Retina (tissue), 1 donor: ENCODE data around the gene OVOL3.
"Not testable (repeated sequence)": the region's sequence is repeated elsewhere in the genome, so short reads cannot be mapped to it uniquely, and the experiment has no call there.

Experiments used
- DNase-seq: peaks from one replicate; pipeline ENCODE4 v3.0.0-alpha.2; 2016

Gene OVOL3

GRCh38 chr19:36110487-36111199 is at the start of gene OVOL3:
OVOL3 (plus strand) TSS chr19:36111143; CDS start chr19:36111203, 60 bp downstream.
- DNase-seq: no peak

GRCh38 chr19:36061367-36061766 is 49.6 kb upstream of the OVOL3 start:
- no peak for DNase-seq

DNA sequence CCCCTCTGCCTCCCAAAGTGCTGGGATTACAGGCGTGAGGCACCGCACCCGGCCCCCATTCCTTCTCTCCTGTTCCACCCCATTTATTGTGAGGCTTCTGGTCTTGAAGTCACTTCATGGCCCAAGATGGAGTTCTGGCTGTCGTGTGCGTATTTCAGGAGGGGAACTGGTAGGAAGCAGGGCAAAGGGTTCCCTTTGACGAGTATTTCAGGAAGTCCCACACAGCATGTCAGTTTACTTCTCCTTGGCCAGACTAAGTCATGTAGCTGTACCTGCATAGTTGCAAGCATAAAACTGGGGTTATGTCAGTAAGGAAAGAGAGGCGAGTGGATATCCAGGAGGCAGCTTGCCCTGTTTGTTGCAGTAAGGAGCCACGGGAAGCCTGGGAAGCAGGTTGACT is 46.1 kb upstream of the OVOL3 start:
- no peak for DNase-seq

DNA sequence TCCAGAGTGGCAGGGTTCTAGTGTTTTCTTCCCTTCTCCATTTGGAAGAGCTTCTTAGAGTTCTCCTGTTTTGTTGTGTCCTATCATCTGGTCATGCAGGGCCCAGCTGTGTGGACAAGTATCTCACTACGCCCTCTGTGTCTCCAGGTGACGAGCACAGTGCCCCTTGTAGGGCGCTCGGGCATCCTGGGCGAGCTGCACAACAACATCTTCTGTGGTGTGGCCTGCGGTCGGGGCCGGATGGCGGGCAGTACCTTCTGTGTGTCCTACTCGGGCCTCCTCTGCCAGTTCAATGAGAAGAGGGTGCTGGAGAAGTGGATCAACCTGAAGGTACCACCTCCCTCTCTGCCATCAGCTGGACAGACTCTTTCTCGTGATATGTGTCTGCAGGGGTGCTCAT is 43.3 kb upstream of the OVOL3 start:
- no peak for DNase-seq

DNA sequence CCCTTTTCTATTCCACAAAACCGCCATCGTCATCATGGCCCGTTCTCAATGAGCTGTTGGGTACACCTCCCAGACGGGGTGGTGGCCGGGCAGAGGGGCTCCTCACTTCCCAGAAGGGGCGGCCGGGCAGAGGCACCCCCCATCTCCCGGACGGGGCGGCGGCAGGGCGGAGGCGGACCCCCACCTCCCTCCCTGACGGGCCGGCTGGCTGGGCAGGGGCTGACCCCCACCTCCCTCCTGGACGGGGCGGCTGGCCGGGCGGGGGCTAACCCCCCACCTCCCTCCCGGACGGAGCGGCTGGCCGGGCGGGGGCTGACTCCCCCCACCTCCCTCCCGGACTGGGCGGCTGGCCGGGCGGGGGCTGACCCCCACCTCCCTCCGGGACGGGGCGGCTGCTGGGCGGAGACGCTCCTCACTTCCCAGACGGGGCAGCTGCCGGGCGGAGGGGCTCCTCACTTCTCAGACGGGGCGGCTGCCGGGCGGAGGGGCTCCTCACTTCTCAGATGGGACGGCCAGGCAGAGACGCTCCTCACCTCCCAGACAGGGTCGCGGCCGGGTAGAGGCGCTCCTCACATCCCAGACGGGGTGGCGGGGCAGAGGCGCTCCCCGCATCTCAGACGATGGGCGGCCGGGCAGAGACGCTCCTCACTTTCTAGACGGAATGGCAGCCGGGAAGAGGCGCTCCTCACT is 42.0 kb upstream of the OVOL3 start:
- DNase-seq: not testable (repeated sequence)

DNA sequence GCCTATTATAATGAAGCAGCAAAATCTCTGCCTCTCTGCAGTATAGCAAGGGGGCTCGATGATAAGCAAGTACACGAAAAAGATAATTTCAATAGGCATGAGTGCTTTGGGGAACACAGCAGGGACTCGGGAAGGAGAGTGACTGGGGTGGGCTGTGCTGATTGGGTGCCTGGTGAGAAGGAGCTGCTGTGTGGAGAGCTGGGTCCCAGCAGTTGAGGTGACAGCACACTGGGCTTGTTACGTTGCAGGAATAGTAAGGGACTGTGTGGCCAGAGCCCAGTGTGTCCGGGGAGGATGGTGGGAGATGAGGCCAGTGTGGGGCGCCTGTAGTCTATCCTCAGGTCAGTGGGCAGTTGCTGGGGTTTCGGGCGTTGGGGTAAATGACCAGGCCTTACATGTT is 38.9 kb upstream of the OVOL3 start:
- no peak for DNase-seq

DNA sequence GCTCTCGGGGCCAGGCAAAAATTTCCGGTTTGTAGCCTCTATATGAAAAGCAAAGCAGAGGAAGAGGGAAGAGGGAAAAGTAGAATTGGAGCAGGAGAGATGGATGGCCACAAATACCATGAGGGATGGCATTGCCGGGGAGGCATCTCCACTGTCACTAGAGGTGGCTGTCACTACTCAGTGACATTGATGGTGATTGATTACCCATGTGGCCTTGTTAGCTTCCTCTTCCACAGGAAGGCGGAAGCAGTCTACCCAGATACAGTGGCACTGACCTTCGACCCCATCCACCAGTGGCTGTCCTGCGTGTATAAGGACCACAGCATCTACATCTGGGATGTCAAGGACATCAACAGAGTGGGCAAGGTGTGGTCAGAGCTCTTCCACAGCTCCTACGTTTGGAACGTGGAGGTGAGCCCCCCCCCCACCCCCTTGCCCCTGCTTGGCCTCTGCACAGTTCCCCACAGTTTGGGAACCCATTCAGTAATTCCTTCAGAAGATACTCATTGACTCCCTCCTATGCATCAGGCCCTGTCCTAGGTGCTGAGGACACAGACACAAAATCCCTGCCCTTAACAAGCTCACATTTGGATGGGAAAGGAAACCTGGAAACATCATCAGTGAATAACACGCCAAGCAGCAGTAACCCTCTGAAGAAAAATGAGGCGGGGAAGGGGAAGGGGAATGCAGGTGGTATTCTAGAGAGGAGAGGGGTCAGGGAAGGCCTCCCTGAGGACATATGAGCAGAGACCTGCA is 37.6 kb upstream of the OVOL3 start:
- DNase-seq: no peak

DNA sequence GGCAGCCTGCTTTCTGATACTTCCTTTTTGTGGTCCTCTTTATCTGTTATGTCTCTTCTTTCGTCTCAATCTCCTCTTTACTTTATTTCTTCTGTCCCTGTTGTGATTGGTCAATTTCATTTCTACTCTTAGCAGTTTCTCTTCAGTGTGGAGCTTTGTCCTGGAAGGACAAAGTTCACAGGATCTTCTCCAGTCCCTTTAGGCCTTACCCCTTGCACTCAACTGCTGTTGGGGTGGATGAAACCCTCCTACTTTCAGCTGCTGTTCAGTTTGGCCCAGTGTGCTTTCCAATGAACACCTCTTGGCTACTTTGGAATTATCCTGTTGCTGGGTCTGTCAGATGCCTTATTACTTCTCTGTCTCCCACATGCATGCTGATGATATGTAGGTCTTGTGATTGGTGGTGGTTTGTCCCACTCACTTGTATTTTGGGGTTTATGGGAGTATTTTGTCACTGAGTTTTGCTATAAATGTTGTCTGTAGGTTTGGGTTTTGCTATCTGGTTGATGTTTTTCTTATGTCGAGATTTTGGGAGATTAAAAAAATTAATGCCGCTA is 31.5 kb upstream of the OVOL3 start:
- DNase-seq: no peak

DNA sequence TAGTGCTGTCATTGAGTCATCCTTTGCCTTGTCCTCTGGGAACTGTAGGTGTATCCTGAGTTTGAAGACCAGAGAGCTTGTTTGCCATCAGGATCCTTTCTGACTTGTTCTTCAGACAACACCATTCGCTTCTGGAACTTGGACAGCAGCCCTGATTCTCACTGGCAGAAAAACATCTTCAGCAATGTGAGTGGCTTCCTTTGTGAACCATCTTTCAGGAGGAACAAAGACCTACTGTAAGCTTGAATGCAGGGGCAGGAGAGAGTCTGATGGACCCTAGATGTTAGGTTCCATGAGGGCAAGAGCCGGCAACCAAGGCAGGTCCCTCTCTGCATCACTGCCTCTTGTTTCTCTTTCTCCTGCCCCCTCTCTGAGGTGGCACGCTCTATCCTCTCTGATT is 29.6 kb upstream of the OVOL3 start:
- no peak for DNase-seq

- no peak for DNase-seq
These were observed 29.0 kb upstream of the OVOL3 start for GRCh38 chr19:36081894-36082293.

DNA sequence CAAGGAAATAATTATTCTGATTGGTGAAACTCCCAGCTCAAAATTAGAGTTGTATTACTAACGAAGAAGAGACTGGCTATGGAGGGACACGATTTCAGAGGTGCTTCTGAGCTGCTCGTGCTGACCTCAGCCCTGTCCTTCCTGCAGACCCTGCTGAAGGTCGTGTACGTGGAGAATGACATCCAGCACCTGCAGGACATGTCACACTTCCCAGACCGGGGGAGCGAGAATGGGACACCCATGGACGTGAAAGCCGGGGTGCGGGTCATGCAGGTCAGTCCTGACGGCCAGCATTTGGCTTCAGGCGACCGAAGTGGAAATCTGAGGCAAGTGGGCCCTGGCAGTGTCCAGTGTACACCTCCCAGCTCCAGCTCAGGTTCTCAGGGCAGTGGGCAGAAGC is 28.0 kb upstream of the OVOL3 start:
- DNase-seq: no peak

GRCh38 chr19:36084231-36085009 is 26.5 kb upstream of the OVOL3 start:
- no peak for DNase-seq

GRCh38 chr19:36086326-36086725 is 24.6 kb upstream of the OVOL3 start:
- no peak for DNase-seq

DNA sequence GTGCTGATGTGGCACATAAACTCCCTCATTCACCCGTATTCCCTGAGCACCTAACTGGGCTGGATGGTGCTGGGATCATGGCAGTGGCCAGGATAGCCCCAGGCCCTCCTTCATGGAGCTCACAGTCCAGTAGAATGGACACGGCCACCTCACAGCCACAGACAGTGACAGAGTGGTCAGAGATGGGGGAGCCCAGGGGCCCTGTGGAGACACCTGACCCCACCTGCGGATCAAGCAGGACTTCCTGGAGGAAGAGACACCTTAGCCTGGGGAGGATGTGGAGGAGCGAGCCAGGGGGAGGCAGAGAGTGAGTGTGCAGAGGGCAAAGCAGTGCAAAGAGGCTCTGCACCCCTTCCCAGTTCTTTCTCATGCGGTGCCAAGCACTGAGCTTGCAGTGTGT is 21.1 kb upstream of the OVOL3 start:
- no peak for DNase-seq

DNA sequence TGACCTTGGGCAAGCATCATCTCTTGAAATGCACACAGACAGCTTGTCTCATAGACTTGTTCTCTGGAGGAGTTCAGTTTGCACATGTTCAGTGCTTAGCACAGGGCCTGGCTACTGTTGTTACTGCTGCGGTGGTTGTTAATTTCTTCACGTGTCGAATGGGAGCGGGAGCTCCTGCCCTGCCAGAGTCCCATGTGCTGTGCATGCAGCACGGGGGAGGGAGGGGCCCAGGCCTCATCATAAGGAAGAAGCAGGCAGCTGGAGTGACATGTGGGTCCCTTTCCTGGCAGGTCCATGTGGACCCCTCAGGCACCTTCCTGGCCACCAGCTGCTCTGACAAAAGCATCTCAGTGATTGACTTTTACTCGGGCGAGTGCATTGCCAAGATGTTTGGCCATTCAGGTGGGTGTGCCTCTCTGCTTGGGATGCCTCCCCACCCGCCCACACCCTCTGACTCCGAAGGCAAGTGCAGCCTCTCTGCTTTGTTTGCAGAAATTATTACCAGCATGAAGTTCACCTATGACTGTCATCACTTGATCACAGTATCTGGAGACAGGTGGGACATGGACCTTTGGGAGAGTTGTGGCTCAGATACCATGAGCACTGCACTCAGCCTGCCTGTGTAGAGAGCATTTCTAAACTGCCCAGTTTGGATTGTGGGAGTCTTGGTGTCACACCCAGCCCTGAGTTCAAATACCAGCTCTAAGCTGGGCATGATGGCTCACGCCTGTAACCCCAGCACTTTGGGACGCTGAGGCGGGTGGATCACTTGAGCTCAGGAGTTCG is 19.8 kb upstream of the OVOL3 start:
- DNase-seq: no peak

DNA sequence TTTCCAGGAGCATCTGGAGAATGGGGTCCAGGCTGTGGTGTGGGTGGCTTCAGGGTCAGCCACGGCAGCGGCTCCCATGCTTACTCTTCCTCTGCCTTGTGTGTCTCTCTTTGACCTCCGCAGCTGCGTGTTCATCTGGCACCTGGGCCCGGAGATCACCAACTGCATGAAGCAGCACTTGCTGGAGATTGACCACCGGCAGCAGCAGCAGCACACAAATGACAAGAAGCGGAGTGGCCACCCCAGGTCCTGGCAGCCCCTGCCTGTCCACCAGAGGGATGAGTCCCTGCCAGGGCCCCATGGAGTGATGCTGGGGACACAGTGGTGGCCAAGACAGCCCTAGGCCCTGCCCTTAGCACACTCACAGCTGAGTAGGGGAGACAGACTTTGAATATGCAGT is 18.4 kb upstream of the OVOL3 start:
- no peak for DNase-seq

GRCh38 chr19:36093146-36093662 is 17.7 kb upstream of the OVOL3 start:
- no peak for DNase-seq

- DNase-seq: no peak
These were observed 17.3 kb upstream of the OVOL3 start for GRCh38 chr19:36093687-36094086.

DNA sequence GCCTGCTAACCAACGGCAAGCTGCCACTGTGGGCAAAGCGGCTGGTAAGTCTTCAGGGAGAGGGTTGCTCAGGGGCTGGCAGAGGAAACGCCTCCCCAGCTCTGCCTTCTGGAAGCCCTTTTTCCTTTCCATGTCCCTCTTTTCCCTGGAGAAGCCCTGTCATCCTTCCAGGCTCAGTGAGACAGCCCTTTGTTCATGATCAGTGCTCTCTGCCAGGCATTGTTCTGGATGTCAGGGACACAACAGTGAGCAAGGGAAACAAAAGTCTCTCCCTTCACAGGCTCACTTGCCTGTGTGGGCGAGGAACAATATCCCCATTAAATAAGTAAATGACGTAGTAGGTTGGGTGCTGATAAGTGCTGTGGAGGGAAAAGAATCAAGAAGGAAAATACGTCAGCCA is 13.9 kb upstream of the OVOL3 start:
- no peak for DNase-seq

GRCh38 chr19:36099166-36099785 is 11.7 kb upstream of the OVOL3 start:
- DNase-seq: no peak

DNA sequence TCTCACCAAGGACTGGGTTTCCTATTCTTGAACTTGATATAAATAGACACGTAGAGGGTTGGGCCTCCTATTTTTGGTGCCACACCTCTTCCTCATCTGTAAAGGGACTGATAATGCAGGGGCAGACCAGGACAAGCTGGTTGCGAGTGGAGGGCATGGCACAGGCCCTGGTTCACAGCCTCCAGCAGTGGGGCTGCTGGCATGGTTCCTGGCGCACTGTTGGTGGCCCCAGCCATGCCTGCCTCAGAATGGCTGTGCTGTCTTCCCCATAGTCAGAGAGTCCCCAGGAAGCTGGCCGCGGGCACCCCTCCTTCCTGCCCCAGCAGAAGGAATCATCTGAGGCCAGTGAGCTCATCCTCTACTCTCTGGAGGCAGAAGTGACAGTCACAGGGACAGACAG is 10.5 kb upstream of the OVOL3 start:
- DNase-seq: no peak
